PFSK-1 (cell line): Measurements from ENCODE around the gene EEFSEC.

ENCODE experiments used
- FOXP2 ChIP-seq: optimal IDR thresholded peaks from 2 replicates; pipeline ENCODE3; 2011; ENCODE audit warnings: borderline replicate concordance, control low read depth, inconsistent platforms; ENCODE audit not compliant: insufficient read depth; ENCODE audit errors: extremely low read length, extremely low read depth
- POLR2AphosphoS5 ChIP-seq: IDR thresholded peaks from 2 replicates; pipeline ENCODE4 v1.6.1; 2012; ENCODE audit warnings: low read depth, mild to moderate bottlenecking, control low read depth, low read length, moderate library complexity
- SIN3A ChIP-seq: IDR thresholded peaks from 2 replicates; pipeline ENCODE4 v1.6.1; 2012; ENCODE audit warnings: mild to moderate bottlenecking, low read length, moderate library complexity, borderline replicate concordance; ENCODE audit not compliant: insufficient read depth
- TAF1 ChIP-seq: IDR thresholded peaks from 2 replicates; pipeline ENCODE4 v1.6.1; 2012; ENCODE audit warnings: low read length, control low read depth, borderline replicate concordance; ENCODE audit not compliant: insufficient read depth
- TF ChIP-seq, protein P1 (sequence below), 2 experiments: IDR thresholded peaks; 2 replicates each; pipeline versions ENCODE4 v1.6.1 to v1.8.0; 2011 to 2012; ENCODE audit warnings: low read depth in 2 of 2, low read length in 2 of 2, control low read depth in 1 of 2, inconsistent platforms in 1 of 2, mild to moderate bottlenecking in 1 of 2, moderate library complexity in 1 of 2; ENCODE audit not compliant: insufficient read depth in 1 of 2

EEFSEC gene

DNA sequence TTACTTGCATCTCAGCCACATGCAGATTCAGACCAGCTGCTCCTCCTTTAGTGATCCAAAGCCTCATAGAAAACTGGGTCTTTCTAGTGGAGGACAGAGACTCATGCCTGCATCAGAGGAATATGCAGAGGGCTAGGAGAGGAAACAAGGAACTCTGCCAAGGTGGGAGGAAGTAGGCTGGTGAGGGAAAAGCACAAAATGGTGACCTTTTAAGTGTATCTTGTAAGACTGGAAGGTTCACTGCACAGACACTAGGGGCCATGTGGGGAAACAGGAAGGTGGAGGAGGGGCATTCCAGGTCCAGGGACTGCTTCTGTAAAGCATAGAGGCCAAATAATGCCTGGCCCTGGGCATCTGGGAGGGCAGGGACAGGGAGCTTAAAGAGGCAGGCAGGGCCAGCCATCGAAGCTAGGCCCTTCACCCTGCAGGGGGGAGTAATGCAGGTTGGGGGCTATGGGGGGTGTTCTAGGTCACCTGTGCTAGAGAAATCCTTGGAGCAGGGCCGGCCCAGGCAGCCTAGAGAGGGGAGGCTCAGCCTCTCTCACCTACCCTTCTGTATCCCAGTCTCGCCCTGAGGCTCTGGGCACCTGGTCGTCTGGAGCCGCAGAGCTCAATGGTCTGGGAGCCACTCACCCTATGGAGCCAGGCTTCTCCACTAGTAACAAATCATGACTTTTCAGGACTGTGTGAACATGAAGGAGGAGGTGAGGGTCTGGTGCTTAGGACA is 195.7 kb downstream of the EEFSEC start:
- TF ChIP-seq SIN3A (no peak), FOXP2 (no peak), POLR2AphosphoS5 (no peak)

- TF ChIP-seq TAF1, result no peak
These were observed 196.8 kb downstream of the EEFSEC start for GRCh38 chr3:128349963-128350599.

- TF ChIP-seq SIN3A (no peak), FOXP2 (no peak), TAF1 (no peak), POLR2AphosphoS5 (no peak)
- TF ChIP-seq, protein P1, sequence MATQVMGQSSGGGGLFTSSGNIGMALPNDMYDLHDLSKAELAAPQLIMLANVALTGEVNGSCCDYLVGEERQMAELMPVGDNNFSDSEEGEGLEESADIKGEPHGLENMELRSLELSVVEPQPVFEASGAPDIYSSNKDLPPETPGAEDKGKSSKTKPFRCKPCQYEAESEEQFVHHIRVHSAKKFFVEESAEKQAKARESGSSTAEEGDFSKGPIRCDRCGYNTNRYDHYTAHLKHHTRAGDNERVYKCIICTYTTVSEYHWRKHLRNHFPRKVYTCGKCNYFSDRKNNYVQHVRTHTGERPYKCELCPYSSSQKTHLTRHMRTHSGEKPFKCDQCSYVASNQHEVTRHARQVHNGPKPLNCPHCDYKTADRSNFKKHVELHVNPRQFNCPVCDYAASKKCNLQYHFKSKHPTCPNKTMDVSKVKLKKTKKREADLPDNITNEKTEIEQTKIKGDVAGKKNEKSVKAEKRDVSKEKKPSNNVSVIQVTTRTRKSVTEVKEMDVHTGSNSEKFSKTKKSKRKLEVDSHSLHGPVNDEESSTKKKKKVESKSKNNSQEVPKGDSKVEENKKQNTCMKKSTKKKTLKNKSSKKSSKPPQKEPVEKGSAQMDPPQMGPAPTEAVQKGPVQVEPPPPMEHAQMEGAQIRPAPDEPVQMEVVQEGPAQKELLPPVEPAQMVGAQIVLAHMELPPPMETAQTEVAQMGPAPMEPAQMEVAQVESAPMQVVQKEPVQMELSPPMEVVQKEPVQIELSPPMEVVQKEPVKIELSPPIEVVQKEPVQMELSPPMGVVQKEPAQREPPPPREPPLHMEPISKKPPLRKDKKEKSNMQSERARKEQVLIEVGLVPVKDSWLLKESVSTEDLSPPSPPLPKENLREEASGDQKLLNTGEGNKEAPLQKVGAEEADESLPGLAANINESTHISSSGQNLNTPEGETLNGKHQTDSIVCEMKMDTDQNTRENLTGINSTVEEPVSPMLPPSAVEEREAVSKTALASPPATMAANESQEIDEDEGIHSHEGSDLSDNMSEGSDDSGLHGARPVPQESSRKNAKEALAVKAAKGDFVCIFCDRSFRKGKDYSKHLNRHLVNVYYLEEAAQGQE (IDR thresholded peaks at IDR 0.05; ENCODE audit: insufficient read depth in 1 of 2, low read depth in 2 of 2, low read length in 2 of 2), result no peak
These were observed 198.3 kb downstream of the EEFSEC start for GRCh38 chr3:128351546-128351945.

- no peak for TF ChIP-seq POLR2AphosphoS5
- TF ChIP-seq, protein P1 (IDR thresholded peaks at IDR 0.05; ENCODE audit: insufficient read depth in 1 of 2, low read depth in 2 of 2, low read length in 2 of 2), result no peak
- TF ChIP-seq FOXP2, result no peak
- TF ChIP-seq TAF1, result no peak
- TF ChIP-seq SIN3A, result no peak
These were observed 199.0 kb downstream of the EEFSEC start for GRCh38 chr3:128352326-128352725.

GRCh38 chr3:128353361-128353965 is 200.2 kb downstream of the EEFSEC start:
- TF ChIP-seq, protein P1 (IDR thresholded peaks at IDR 0.05; ENCODE audit: insufficient read depth in 1 of 2, low read depth in 2 of 2, low read length in 2 of 2), result no peak
- no peak for TF ChIP-seq SIN3A
- TF ChIP-seq FOXP2, result no peak
- TF ChIP-seq POLR2AphosphoS5, result no peak
- TF ChIP-seq TAF1, result no peak
